AG08396 (cell line): ENCODE data around the gene ST6GALNAC3.

Experiments used
- DNase-seq: peaks from one replicate; pipeline ENCODE4 v3.0.0; 2012; ENCODE audit warnings: low spot score, mixed read lengths

The ST6GALNAC3 gene

GRCh38 chr1:76288758-76289483 is 214.4 kb downstream of the ST6GALNAC3 start:
- no peak for DNase-seq

DNA sequence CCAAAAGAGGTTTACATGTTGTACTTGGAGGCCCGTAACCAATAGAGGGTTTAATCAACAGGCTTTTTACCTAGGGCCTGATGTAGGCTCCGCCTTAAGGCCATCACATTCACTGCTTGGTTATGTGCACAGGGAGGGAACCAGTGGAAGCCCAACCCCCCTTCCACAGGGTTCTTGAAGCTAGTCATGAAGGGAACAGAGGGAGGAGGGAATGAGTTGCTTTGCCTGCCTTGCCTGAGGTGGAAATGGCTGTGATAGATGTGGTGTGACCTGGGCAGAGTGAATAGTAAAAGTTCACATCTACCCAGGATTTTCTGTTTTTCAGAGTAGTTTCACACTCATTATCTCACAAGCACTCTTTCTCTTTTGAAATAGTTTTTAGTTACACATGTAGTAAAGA is 215.1 kb downstream of the ST6GALNAC3 start:
- no peak for DNase-seq

GRCh38 chr1:76290271-76290670 is 215.7 kb downstream of the ST6GALNAC3 start:
- no peak for DNase-seq

GRCh38 chr1:76291191-76291590 is 216.6 kb downstream of the ST6GALNAC3 start:
- DNase-seq: no peak

- no peak for DNase-seq
Observed at GRCh38 chr1:76291737-76292136, 217.2 kb downstream of the ST6GALNAC3 start.

- no peak for DNase-seq
Observed at GRCh38 chr1:76292418-76293184, 218.1 kb downstream of the ST6GALNAC3 start.

GRCh38 chr1:76293831-76294230 is 219.3 kb downstream of the ST6GALNAC3 start:
- DNase-seq: no peak

DNA sequence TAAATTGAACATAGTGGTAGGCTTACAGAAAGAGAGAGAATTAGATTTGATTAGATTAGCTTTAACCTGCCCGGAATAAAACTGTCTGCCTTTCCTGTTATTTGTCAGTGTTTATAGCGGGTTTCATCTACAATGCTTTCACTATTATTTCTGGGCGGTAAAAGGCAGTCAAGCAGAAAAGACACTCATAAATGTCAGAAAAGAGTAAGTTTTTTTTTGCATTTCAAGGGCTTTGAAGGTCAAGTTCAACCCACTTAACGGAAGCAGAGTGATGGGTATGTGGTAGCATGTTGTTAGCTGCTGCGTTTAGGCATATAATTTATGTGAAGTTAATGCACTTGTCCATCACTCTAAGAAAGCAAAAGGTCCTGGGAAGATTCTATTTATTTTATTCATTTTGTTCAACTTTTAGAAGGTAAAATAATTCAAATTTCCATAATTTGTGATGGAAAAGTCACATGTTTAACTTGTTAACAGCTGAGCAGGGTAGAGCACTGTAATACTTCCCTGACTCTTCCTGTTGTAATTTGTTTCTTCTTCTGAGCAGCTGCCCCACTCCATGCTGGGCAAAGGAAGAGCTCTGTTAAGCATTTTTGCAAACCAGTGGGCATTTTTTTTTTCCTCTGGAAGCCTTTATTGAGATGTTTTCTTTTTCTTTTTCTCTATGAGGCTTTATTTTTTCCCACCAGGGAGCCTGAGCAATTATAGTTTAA is 220.1 kb downstream of the ST6GALNAC3 start:
- no peak for DNase-seq

DNA sequence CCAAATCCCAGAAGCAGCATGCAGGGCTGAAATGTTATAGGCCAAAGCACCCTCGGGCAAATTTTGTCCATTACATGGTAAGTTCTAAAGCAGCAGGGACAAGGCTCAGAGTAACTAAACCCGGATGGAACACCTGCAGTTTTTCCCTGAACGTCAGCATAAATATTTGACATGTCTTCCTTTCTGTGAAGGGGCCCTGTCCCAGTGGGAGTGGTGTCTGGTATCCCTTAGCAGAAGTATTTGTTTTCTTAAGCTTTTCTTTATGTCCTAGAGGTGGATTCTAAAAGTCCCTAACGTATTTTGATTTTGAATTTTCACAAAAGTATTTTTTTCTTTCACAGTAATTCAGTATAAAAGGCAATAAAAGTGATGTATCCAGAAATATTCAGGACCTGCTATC is 223.9 kb downstream of the ST6GALNAC3 start:
- DNase-seq: no peak

DNA sequence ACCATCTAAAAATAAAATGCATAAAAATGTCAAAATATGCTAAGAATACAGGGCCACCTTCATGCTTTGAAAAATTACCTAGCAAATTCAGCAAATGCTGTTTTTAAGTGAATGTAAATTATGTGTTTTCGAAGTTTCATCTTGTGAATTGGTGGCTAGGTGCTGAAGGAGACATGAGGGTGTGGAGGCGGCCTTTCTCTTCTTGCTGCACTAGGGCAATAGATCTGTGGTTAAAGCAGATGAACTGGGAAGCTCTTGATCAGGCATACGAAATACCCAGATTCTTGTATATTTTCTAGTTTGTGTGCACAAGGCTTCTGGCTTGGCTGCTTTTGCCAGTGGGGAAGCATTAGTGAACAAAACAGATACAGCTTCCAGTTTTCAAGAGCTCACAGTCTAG is 224.5 kb downstream of the ST6GALNAC3 start:
- DNase-seq: no peak

- no peak for DNase-seq
Observed at GRCh38 chr1:76300556-76300955, 226.0 kb downstream of the ST6GALNAC3 start.

DNA sequence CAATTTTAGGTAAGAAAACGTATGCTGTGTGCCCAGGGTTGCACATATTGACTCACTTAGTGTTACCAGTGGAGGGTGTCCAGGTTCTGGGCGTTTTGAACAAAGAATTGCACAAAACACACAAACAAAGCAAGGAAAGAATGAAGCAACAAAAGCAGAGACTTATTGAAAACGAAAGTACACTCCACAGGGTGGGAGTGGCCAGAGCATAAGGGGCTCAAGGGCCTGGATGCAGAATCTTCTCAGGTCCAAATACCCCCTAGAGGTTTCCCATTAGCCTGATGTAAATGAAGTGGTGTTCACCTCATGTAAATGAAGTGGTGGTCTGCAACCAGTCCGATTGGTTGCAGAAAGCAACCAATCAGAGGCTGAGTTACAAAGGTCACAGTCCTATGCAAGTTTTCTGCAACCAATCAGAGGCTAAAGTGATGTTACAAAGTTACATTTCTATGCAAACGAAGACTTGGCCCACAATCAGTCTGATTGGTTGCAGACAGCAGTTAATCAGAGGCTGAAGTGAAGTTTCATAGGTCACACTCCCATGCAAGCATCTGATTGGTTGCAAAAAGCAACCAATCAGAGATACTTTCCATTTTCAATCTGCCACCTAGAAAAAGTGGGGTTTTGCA is 228.3 kb downstream of the ST6GALNAC3 start:
- DNase-seq: no peak

DNA sequence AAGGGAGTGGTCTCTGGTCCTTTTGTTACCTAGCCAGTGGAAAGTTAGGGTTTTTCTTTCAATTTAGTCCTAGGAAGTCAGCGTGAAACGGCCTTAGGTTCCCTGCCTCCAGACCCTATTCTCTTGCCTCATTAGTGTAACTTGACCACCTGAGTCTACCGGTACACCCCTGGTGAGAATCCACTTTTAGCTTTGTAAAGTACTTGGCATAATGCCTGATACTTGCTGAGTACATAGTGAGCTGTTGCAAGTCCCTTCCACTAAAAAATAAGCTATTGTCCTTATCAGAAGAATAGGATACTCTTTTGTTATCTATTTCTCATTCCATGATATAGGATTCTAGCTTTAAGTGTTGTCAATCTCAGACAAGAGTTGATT is 228.8 kb downstream of the ST6GALNAC3 start:
- no peak for DNase-seq

DNA sequence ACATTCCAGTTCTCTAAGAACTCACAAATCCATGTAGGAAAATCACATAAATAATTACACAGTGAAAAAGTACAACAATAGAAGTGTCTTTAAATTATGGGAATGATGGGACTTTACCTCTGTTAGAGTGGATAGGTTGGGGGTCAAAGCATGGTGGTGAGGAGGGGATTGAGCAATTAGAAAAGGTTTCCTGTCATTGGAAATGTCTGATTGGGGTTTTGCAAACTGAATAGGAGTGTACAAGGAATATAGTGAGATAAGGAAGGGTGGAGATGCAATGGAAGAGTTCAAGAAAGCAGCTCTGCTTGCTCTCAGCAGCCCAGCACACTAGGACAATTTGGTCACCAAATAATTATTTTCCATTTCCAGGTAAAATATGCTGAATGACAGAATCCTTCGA is 238.8 kb downstream of the ST6GALNAC3 start:
- no peak for DNase-seq

- DNase-seq: no peak
Observed at GRCh38 chr1:76314730-76315129, 240.2 kb downstream of the ST6GALNAC3 start.

- DNase-seq: no peak
Observed at GRCh38 chr1:76317299-76317900, 242.9 kb downstream of the ST6GALNAC3 start.

DNA sequence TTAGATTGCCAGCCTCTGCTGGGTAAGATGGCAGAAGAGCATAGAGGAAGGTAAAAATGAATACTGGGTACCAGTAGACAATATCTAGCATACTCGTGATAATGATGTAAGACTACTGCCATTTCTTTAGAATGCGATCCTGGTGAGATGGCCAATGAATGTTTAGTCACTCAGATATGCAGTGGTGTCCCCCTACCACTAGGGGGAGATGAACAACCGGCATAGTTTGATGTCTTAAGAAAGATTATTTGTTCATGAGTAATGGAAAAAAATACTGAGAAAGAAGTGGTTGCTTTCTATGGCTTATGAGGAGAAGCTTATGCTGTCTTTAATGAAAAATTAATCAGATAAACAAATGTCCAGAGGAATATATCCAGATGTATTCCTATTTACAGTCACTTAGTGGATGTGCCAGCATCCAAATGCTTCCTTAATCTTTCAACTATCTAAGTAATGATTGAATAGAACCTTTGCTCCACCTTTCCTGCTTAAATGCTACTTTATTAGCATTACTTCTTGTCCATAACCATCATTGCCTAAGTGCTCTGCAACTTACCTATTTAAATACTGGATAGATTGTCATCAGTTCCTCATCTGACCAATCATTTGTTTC is 256.6 kb downstream of the ST6GALNAC3 start:
- peak; percentile 36 for DNase-seq

DNA sequence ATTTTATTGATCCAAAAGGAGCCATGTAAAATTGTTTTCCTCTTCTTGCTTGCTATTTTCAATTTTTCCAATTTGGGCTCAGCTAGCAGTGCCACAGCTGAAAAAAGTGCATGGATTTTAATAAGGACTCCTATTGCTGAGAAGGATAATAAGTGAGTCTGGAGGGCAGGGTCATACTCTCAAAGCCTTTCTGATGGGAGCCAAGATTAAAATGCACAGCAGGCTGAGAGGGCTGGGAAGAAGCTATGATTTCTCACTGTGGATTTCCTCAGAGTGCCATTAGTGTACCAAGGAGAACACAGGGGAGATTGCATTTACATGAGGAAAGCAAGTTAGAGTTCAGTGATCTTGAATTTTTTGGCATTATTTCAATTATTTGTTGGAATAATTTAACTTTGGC is 261.3 kb downstream of the ST6GALNAC3 start:
- no peak for DNase-seq

DNA sequence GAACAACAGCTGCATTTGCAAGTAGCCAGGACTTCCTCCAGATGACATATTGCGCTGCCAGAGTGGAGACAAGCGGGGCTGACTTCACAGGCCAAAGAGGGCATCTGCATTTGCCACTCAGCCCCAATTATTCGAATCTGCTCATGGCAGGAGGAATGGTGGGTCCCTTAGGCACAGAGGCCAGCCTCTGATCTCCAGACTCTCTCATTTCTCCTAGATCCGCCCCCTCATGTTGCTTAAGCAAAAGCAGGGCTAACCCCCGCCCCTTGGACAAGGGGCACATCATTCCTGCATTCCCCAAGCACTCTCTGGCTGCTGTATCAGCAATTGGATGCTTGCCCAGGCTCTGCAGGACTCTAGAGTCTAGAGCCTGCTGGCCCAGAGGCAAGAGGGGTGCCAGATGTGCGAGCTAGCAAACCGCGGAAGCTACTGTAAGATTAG is 262.4 kb downstream of the ST6GALNAC3 start:
- peak; percentile 27 for DNase-seq

- DNase-seq: no peak
Observed at GRCh38 chr1:76337542-76338219, 263.1 kb downstream of the ST6GALNAC3 start.

DNA sequence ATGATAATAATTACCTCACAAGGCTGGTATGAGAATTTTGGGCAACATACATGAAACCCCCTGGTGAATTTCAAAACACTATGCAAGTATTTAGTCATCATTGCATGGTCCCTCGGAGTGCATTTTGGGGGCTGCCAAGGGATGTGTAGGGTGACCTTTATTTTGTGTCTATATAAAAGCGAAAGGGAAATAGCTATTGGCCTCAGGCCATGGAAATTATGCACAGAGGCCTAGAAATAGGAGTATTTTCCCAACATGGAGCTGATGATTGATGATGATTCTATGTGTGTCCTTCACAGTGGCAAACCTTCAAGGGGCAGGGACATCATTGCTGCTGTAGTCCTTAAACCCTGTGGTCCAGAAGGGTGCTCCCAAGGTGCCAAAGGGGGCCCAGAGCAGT is 265.5 kb downstream of the ST6GALNAC3 start:
- no peak for DNase-seq
